Measurements from ENCODE around the gene IL15RA.

IL15RA gene, protein sequence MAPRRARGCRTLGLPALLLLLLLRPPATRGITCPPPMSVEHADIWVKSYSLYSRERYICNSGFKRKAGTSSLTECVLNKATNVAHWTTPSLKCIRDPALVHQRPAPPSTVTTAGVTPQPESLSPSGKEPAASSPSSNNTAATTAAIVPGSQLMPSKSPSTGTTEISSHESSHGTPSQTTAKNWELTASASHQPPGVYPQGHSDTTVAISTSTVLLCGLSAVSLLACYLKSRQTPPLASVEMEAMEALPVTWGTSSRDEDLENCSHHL

DNA sequence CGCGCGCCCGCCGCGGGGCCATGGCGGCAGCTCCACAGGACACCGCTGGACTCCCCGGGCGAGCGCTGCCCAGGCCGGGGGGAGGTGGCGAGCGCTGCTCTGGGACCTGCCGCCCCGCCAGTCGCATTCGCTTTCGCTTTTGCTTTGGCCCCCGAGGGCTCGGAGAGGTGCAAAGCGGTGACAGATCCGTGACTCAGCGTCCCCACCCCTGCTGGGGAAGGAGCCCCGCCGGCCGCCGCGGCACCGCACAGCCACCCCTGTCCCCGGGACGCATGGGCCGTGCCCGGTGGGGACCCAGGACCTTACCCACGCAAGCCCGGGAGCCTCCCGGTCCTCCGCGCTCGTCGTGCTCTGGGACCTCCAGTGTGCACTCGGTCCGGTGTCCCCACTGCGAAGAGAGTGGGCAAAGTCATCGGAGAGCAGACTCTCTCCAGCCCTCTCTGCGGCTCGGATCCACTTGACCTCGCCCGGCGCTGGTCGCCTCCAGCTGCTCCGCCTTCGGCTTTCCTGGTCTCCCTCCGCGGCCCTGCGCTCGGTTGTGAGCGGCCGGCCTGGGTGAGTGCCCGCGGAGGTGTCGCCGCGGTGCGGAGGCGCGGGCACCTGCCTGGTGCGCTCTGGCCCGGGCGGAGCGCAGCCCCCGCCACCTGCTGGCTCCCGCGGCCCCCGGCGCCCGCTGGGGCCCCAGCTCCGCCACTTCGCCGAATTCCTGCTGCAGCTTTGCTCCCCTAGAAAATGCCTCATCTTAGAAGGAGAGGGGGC is at the start of gene IL15RA:
TSS of gene IL15RA (minus strand) at position 73 of the 759 bp plus-strand sequence. CDS start at position 22, 51 bp downstream.
- no peak for DNase-seq

DNA sequence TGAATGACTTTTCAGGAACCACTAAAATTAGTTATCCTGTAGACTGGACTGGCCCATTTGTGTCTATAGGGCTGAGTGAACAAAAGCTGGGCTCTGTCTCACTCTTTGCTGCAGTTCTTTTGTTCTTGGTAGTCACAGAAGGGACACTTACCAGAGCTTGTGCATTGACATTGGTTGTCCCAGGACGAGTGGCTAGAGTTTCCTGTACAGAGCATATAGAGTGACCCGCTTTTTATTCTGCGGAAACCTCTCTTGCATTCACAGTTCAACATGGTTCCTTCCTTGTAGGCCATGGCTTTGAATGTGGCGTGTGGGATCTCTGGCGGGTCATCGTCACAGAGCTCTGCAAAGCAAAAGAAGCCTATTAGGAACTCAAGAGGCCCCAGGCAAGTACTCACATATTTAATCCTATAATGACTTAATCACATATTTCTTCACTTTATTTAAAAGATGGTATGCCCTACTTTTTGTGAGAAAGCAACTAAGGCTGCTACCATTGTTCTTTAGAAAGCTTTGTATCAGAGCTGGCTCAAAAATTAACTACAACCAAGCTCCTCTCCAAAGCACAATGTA is 48.4 kb upstream of the IL15RA start:
- no peak for DNase-seq

DNA sequence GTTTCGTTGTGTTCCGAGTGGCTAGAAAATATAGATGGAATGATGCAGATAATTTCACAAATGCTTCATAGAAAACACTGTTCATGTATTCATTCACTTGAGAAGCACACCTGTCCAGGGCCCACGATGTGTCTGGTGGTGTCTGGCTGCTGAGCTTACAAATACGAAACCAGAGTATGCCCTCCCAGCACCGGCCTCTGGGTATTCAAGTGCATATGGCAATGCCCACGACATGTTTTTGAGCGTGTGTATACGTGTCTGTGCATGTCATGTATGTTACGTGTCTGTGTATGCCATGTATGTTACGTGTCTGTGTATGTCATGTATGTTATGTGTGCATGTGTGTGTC is 47.0 kb upstream of the IL15RA start:
- no peak for DNase-seq

DNA sequence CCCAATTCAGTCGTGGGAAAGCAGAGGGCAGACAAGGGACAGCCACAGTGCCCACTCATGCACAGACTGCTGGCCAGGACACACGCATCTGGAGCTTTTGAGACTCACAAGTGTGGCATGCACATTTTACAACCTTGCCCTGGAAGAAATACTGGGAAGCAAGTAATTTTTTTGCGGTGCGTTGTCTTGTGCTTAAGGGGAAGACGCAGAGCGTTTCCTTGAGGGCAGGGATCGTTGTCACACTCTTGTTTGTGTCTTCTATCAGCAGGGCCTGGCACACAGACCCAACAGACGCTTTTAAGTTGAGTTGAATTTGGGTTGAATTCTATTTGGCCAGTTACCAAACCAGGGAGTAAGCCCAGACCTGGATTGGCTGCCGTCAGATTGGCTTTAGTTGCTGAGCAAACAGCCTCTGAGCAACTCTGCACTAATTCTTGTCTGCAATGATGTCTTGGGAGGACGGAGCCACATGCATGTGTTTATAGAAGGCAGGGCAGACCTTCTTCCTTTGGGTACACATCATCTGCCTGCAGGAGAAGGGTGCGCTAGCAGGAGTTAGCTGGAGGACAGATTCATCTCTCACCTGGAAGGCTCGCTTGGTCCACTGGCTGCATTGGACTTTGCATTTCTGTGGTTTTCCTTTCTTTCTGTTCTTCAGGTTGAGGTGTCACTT is 46.5 kb upstream of the IL15RA start:
- DNase-seq = no peak

DNA sequence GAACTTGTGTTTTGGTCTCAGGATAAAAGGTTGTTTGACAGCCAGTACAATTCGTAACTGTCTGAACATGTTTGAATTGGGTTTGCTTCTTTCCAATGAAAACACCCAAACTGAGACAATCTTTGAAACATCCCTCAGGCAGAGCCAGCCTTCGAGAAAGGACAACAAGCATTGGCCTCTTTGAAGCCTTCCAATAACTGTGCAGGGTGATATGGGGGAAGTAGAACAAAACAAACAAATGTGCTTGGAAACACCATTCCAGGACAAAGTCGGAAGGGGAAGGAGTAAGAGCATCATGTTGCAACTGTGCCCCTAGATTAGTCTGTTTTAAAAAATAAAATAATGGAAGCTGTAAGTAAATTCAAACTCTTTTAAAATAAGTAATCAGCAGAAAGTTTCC is 45.3 kb upstream of the IL15RA start:
- no peak for DNase-seq

DNA sequence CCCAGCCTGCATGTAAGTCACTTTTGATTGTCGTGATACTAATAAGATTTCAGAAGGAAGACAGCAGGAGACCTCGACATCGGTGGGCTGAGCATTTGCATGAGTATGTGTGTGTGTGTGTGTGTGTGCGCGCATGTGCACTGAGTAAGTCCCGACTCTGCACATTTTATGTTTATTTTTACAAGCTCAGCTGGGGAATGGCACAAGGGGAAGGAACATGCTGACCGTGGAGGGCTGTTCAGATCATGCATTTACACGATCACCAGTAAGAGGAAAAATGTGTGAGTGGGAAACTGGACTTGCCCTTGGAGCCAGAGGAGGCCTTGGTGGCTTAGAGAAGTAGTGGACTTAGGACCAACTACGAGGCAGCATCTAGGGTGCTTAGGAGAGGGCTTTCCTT is 43.5 kb upstream of the IL15RA start:
- DNase-seq = no peak

DNA sequence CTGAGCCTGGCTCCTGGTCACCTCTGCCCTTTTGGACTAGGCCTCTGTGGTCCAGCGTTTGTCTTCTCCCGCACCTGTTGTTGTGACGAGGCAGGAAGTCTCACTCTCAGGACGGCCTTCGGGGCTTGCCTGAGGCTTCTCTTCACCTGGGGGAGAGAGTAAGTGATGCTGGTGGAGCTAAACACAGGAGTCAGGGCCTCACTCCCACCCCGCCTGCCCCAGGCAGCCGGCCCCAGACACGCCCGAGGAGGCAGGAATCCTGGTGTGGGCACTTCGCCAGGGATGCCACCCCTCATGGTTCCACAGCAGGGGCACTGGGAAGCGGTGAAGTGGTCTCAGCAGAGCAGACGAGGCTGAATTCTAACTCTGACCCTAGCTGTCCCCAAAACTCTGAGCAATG is 42.5 kb upstream of the IL15RA start:
- no peak for DNase-seq

DNA sequence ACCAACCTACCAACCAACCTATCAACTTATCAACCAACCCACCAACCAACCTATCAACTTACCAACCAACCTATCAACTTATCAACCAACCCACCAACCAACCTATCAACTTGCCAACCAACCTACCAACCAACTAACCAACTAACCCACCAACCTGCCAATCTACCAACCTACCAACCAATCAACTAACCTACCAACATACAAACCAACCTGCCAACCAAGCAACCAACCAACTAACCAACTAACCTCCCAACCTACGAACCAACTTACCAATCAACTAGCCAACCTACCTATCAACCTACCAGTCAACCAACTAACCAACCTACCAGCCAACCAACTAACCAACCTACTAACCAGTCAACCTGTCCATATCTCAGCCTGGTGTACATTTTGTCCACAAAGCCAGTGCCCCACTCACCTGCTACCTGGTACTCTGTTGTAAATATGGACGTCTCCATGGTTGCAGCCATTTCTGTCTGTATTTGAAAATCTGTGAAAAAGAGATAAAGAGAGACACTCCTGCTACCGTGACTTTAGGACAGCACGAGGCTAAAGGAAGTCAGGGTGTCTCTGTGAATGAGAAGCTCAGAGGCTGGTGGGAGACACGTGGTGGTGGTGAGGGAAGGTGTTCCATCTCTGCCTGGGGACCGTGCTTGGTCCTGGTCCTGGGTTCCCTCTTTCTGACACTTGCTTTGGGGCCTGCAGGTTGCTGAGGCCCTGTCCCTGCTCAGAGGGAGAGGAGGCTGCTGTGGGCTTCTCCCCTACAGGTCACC is 41.9 kb upstream of the IL15RA start:
- DNase-seq = no peak

DNA sequence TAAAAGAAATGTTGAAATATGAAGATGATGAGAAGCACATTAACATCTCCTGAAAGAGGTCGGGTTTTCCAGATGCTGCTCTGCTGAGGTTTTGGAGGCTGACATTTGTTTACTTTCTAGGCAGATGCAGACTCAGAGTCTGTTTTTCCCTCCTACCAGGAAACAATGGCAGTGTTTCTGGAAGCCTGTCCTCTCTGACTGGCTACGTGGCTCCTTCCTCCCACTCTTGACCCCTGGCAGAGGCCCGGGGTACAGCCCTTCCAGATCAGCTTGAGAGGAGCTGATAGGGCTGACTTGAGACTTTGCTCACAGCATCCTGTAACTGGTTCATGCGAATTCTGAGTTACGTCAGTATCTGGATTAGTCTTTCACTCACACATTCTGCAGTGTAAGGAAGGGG is 41.1 kb upstream of the IL15RA start:
- no peak for DNase-seq

DNA sequence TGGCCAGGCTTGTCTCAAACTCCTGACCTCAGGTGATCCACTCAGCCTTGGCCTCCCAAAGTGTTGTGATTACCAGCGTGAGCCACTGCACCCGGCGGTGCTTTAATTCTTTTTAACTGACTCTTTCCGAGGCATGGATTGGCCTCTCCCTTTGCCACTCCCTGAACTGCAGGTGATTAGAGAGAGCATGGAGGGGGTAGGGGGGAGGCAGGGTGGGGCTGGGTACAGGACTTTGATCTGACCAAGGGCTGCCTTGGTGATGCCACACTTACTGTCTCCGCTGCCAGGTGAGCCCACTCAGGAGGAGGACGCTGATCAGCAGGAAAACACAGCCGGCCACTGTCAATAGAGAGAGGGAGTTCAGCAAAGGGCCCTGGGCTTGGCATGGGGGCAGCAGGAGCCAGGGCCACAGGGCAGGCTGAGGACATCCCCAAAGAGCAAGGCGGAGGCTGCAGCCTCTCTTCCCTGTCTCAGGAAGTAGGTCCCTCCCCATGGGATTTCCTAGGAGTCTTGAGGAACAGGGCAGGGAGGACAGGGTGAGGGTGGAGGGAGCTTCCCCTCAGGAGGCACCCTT is 40.5 kb upstream of the IL15RA start:
- DNase-seq = no peak

DNA sequence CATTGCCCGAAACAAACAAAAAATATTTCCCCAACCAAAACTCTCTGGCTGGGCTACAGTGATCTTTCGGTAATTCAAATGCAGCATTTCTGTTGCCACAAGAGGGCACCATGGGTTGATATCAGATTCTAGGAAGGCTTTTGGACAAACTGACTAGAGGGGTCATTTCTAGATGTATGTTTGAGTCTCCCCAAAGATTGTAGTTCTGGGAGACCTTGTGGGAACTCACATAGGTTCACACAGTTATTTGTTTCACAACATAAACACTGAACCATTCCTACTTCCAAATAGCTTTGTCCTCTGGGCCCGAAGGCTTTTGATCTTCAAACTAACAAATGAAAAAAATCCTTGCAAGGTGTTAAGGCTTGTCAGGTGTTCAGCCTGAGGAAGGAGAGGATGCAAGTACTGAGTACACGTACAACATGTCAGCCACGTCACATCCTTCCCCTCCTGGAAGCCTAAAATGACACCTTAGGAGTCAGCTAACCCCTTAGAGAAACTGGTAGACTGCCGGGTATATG is 37.0 kb upstream of the IL15RA start:
- no peak for DNase-seq

DNA sequence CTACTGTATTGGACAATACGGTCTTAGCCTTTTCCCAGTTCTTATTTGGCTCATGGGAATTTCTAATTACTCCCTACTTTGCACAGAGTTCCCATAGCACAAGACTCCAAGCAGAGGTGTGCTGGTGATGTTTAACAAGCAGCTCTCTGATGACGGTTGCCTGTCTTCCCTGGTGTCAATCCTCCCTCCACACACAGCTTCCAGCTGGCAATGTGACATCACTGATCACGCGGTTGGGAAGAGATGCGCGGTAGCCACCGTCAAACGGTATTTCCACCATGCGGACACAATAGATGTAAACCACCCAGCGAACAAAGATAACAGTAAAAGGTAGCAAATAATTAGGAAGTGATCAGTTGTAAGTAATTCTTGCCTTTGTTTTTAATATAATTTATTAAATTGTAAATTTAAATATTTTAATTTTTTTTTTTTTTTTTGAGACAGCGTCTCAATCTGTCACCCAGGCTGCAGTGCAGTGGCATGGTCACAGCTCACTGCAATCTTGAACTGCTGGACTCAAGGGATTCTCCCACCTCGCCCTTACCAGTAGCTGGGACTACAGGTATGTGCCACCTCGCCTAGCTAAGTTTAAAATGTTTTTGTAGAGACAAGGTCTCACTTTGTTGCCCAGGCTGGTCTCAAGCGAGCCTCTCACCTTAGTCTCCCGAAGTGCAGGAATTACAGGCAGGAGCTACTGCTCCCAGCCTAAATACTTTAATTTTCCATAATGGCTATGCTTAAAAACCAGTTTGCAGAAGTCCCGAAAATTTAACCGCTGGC is 36.3 kb upstream of the IL15RA start:
- DNase-seq = no peak

DNA sequence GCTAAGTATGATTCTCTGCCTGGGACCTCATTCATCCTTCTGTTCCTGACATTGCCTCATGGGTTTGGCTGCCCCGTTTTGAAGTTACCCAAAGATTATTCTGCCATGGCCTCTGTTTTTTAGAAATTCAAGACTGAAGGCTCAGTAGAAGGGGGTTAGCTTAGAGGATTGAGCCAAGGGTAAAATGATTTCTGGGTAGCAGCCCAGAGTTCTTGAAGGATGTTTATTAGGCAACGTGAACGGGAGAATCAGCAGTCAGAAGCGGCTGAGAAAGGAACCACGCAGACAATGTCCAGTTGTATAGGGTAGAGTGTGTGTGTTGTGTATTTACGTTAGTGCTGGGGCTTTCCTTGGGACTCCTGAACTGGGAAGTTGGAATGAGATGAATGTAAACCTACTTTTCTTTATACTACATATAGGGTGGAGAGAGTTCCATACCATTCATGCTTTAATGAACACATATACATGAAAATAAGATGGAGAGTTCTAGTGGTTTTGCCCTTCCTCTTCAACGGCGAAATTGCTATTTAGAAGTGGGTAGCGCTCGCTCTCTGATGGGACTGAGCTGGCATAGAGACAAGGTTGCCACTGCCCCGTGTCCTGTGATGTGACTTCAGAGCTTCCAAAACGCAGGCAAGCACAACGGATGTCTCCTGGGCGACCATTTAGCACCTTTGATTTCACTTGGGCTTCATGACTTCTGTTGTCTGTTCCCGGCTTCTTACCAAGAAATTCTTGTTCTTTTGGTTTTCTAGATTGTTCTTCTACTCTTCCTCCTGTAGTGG is 35.0 kb upstream of the IL15RA start:
- DNase-seq = no peak

DNA sequence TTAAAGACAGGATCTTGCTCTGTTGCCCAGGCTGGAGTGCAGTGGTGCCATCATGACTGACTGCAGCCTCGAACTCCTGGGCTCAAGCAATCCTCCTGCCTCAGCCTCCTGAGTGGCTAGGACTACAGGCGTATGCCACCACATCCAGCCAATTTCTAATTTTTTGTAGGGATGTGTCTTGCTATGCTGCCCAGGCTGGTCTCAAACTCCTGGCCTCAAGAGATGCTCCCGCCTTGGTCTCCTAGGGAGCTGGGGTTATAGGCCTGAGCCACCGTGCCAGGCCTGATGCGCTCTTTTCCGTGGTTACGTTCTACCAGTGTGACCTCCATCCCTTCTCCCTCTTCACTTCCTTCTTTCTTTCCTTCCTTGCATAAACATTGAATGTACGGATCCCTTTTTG is 34.2 kb upstream of the IL15RA start:
- no peak for DNase-seq

DNA sequence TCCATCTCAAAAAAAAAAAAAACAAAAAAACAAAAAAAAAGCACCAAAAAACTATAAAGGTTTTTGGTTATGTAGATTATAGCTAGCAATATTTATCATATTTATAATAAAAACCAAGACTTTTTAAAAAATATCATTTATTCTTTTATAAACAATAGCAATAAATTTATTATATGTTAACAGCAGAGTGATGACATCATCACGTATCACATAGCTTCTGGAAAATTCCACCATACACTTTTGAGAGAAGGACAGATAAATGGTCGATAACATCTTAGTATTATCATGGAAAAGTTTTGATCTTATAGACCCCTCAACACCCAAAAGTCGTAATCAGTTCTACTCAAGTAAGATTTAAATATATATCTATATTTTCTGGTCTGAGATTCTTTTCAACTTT is 33.2 kb upstream of the IL15RA start:
- DNase-seq = no peak

DNA sequence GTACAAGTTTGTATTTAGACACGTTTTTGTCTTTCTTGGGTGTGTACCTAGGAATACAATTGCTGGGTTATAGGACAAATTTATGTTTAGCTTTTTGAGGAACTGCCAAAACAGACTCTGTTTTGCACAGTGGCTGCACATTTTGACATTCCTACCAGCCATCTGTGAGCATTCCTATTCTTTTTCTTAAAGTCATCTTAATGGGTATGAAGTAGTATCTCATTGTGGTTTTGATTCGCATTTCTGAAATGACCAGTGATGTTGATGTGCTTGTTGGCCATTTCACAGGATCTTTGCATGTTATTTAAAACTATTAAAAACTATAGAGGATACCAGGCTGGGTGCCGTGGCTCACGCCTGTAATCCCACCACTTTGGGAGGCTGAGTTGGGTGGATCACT is 32.6 kb upstream of the IL15RA start:
- DNase-seq = no peak

DNA sequence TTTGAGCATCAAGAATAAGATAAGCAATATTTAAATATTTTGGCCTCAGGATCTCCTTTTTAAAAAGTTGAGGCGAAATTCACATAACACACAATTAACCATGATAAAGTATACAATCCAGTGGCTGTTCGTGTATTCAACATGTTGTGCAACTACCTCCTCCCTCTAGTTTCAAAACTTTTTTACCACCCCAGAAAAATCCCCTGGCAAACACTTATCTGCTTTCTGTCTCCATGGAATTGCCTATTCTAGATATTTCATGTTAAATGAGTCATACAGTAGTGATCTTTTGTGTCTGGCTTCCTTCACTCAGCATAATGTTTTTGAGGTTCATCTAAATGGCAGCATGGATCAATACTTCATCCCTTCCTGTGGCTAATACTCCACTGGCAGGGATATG is 31.8 kb upstream of the IL15RA start:
- DNase-seq = no peak

DNA sequence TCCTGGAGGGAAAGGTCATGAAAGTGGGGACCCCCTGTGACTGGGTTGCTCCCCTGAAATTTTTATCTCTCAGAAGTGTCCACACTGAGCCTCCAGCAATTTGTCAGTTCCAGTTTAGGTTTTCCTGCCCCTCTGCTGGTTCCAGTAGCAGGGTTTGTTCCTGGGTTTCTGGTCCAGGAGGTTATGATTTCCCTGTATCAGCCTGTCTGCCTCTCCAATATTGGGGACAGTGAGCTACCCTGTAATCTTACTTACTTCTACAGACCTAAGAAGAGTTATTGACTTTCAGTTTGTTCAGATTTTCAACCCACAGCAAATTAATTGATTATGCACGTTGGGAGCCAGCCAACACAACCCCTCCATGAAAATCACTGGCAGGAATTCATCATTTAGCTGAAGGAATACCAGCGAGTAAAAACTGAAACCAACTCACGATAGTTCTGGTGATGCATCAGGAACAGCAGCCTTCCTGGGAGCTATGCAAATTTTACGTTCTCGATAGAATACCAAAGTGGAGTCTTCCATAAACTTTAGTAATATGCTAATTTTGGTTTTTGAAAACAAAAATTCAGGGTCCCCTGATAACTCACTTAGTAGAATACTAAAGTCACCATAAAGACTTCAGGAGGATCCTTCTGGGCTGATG is 31.3 kb upstream of the IL15RA start:
- DNase-seq = no peak

DNA sequence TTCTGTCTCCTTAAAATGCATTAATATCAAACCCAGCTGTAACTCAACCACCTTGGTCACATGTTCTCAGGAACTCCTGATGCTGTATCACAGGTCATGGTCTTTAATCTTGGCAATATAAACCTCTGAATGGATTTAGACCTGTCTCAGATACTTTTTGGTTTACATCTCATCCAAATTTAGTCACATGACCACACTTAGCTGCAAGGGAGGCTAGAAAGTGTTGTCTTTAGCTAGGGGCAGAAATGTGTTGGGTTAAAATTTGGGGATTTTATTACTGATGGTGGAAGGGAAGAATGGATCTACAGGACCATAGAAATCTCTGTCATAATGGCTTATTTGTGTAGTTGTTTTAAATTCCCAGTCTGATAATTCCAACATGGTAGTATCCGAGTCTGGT is 29.6 kb upstream of the IL15RA start:
- no peak for DNase-seq

DNA sequence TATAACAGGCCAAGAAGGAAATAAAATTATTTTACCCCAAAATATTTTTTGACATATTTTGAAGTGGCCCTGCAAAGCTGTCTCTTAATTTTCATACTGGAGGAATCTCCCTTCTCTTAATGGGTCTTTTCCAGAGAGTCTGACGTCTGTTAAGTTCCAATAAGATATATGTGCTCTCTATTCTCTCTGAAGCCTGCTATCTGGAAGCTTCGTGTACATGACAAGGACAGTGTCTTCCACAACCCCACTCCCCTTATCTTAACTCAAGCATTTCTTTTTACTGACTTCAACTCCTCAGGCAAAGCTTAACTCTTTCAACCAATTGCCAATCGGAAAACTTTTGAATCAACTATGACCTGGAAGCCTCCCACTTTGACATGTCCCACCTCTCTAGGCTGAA is 29.2 kb upstream of the IL15RA start:
- DNase-seq = no peak
